Breast epithelium (tissue), 3 donors: ENCODE results near the gene PFDN2.

Source experiments
- CTCF ChIP-seq, 3 donors: fragments of 450-650 bp; IDR thresholded peaks; one replicate each; pipeline ENCODE4 v1.5.1; 2016 to 2017; ENCODE audit warnings: antibody characterized with exemption in 3 of 3, mild to moderate bottlenecking in 3 of 3, moderate library complexity in 3 of 3
- POLR2A ChIP-seq: fragments of 450-650 bp; IDR thresholded peaks from one replicate; pipeline ENCODE4 v1.6.1; 2016; ENCODE audit warnings: antibody characterized with exemption, mild to moderate bottlenecking, moderate library complexity
- POLR2AphosphoS5 ChIP-seq, 3 donors: sonication (generic); formaldehyde crosslinking; IDR thresholded peaks; one replicate each; pipeline ENCODE4 v1.6.1; 2017; ENCODE audit warnings: antibody characterized with exemption in 3 of 3

GRCh38 chr1:161061419-161061818 is 56.4 kb downstream of the PFDN2 start:
- TF ChIP-seq CTCF (IDR thresholded peaks at IDR 0.05) (no peak), POLR2A (no peak), POLR2AphosphoS5 (IDR thresholded peaks at IDR 0.05) (no peak)
